RWPE2 (cell line): ENCODE results near the gene NRG3.

ENCODE experiments used
- ATAC-seq: fragments of 200-7000 bp; cut with Tn5 transposase; 3 replicates; pipeline ENCODE4 v1.9.1; 2021; ENCODE audit warnings: low read depth
- DNase-seq: peaks from one replicate; pipeline ENCODE4 v3.0.0-alpha.2; 2020; ENCODE audit warnings: low spot score
- H3K27ac ChIP-seq: fragments of 450-650 bp; 2 replicates; pipeline ENCODE4 v1.5.1; 2017; ENCODE audit warnings: mild to moderate bottlenecking; ENCODE audit not compliant: poor library complexity, severe bottlenecking
- H3K27me3 ChIP-seq: fragments of 250-450 bp; sonication (Bioruptor Pico); 2 replicates; pipeline ENCODE4 v1.5.1; 2021; ENCODE audit warnings: mild to moderate bottlenecking, moderate library complexity; ENCODE audit not compliant: insufficient read depth, poor library complexity, severe bottlenecking
- H3K36me3 ChIP-seq: fragments of 250-450 bp; sonication (Bioruptor Pico); 2 replicates; pipeline ENCODE4 v1.5.1; 2020; ENCODE audit warnings: low read depth, mild to moderate bottlenecking, moderate library complexity
- H3K4me1 ChIP-seq: fragments of 250-450 bp; sonication (Bioruptor Pico); 2 replicates; pipeline ENCODE4 v1.5.1; 2021; ENCODE audit warnings: mild to moderate bottlenecking, moderate library complexity; ENCODE audit not compliant: insufficient read depth, poor library complexity, severe bottlenecking
- H3K4me3 ChIP-seq: fragments of 250-450 bp; sonication (Bioruptor Pico); 2 replicates; pipeline ENCODE4 v1.5.1; 2021; ENCODE audit warnings: mild to moderate bottlenecking, moderate library complexity; ENCODE audit not compliant: severe bottlenecking
- H3K9me3 ChIP-seq: fragments of 250-450 bp; sonication (Bioruptor Pico); 2 replicates; pipeline ENCODE4 v1.5.1; 2021; ENCODE audit warnings: mild to moderate bottlenecking, moderate library complexity; ENCODE audit not compliant: severe bottlenecking
- CTCF ChIP-seq: fragments of 450-650 bp; IDR thresholded peaks from one replicate; pipeline ENCODE4 v1.5.1; 2017; ENCODE audit warnings: mild to moderate bottlenecking, moderate library complexity; ENCODE audit not compliant: poor library complexity, severe bottlenecking

NRG3 gene

DNA sequence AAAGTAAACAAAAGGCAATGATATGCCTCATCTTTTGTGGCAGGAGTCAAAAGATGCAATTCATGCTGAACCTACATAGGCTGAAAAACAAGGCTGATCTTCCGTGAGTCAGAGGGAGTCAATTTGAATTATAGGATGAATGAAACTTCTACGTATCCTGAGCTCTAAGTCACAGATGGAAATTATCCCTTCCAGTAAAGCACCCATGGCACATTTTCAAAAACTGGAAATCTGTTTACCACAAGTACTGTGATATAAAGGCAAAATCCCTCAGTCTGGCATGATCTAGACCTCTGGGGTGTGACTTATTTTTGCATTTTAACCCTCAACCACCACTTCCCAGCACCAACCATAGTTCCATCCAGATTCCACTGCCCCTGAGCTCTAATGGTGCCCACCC is 69.6 kb downstream of the NRG3 start:
- DNase-seq, result no peak

GRCh38 chr10:81949283-81949682 is 74.3 kb downstream of the NRG3 start:
- no peak for TF ChIP-seq CTCF
- Histone ChIP-seq H3K9me3 (no peaks in the 10 kb centered on the region), H3K4me3 (no peak overlapping the region), H3K4me1 (no peaks in the 10 kb centered on the region), H3K27ac (no peak overlapping the region), H3K27me3 (no peaks in the 10 kb centered on the region), H3K36me3 (no peaks in the 10 kb centered on the region)
- no peak for ATAC-seq
- no peak for DNase-seq

More for the DNA sequence above, 69.6 kb downstream of the NRG3 start:
- Histone ChIP-seq H3K4me3 (no peak overlapping the region), H3K27ac (no peak overlapping the region), H3K36me3 (no peaks in the 10 kb centered on the region), H3K27me3 (no peaks in the 10 kb centered on the region), H3K9me3 (no peaks in the 10 kb centered on the region), H3K4me1 (no peaks in the 10 kb centered on the region)
- no peak for ATAC-seq
- TF ChIP-seq CTCF, result no peak

GRCh38 chr10:81950358-81950757 is 75.4 kb downstream of the NRG3 start:
- ATAC-seq (no peak), DNase-seq (no peak)
- H3K4me3 ChIP-seq, result no peak overlapping the region
- H3K27ac ChIP-seq, result no peak overlapping the region
- H3K9me3 ChIP-seq, result no peaks in the 10 kb centered on the region
- no peaks in the 10 kb centered on the region for H3K36me3 ChIP-seq
- TF ChIP-seq CTCF, result no peak
- no peaks in the 10 kb centered on the region for H3K27me3 ChIP-seq
- H3K4me1 ChIP-seq, result no peaks in the 10 kb centered on the region

- TF ChIP-seq CTCF, result no peak
- ATAC-seq (no peak), DNase-seq (no peak)
- no peaks in the 10 kb centered on the region for H3K9me3 ChIP-seq
- no peaks in the 10 kb centered on the region for H3K36me3 ChIP-seq
- no peaks in the 10 kb centered on the region for H3K27me3 ChIP-seq
- H3K27ac ChIP-seq, result no peak overlapping the region
- H3K4me3 ChIP-seq, result no peak overlapping the region
- H3K4me1 ChIP-seq, result no peaks in the 10 kb centered on the region
Measured at GRCh38 chr10:81953420-81953819, 78.4 kb downstream of the NRG3 start.

DNA sequence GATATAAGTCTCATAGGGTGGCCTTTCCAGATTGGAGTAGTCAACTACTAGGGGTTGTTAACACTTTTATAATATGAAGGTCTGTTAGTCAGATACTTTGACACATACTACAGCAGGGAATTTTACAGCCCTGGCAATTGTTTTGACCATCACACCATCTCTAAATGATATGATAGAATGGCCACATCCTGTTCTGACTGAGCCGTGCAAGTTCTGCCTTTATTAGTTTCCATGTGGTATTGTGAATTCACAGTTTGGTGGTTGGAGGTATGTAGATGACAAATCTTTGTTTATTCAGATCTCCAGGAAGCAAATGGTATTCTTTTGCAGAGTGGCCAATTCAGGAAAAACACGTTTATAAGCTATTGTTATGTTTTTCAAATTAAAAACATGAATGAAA is 83.0 kb downstream of the NRG3 start:
- Histone ChIP-seq H3K27ac (no peak overlapping the region), H3K4me3 (no peak overlapping the region), H3K4me1 (no peaks in the 10 kb centered on the region), H3K9me3 (no peaks in the 10 kb centered on the region), H3K36me3 (no peaks in the 10 kb centered on the region), H3K27me3 (no peaks in the 10 kb centered on the region)
- ATAC-seq (no peak), DNase-seq (no peak)
- TF ChIP-seq CTCF, result no peak
